Common myeloid progenitor, CD34-positive (primary cell): ENCODE data around the gene EDA.

Experiments used
- CTCF ChIA-PET: fragments of 350-600 bp; sonication (Branson Sonifier 250); formaldehyde crosslinking; loops from one replicate; lab custom pipeline; 2021; ENCODE audit warnings: antibody characterized with exemption; lab: Charles Lee
- POLR2A ChIA-PET: fragments of 350-600 bp; sonication (Branson Sonifier 250); formaldehyde crosslinking; loops from one replicate; lab custom pipeline; 2021; ENCODE audit warnings: antibody characterized with exemption; lab: Charles Lee
- DNase-seq, 3 donors: peaks; one replicate each; pipeline versions ENCODE4 v3.0.0 to v3.0.0-alpha.2; 2013
- H3K27ac ChIP-seq, 2 experiments: 1 replicate in 1 of 2; 2 replicates in 1 of 2; pipeline ENCODE4 v1.7.0; 2013; ENCODE audit warnings: inconsistent platforms in 2 of 2, low read length in 2 of 2, mild to moderate bottlenecking in 2 of 2, low read depth in 1 of 2, moderate library complexity in 1 of 2; ENCODE audit not compliant: severe bottlenecking in 2 of 2, insufficient read depth in 1 of 2, poor library complexity in 1 of 2
- H3K27me3 ChIP-seq, 5 experiments: replicated peaks in 2 of 5; 1 replicate in 3 of 5; 2 replicates in 2 of 5; pipeline versions ENCODE4 v1.6.1 to v1.7.0; 2013; ENCODE audit warnings: low read length in 4 of 5, mild to moderate bottlenecking in 2 of 5, moderate library complexity in 2 of 5, inconsistent platforms in 1 of 5; ENCODE audit not compliant: insufficient read depth in 5 of 5, control insufficient read depth in 4 of 5
- H3K36me3 ChIP-seq, 4 experiments: 1 replicate in 2 of 4; 2 replicates in 2 of 4; pipeline versions ENCODE4 v1.6.1 to v1.7.0; 2013; ENCODE audit warnings: low read length in 3 of 4, control low read depth in 1 of 4, mild to moderate bottlenecking in 1 of 4; ENCODE audit not compliant: control insufficient read depth in 4 of 4, insufficient read depth in 4 of 4
- H3K4me1 ChIP-seq, 4 experiments: 1 replicate in 3 of 4; 2 replicates in 1 of 4; pipeline versions ENCODE4 v1.6.1 to v1.7.1; 2013; ENCODE audit warnings: low read length in 3 of 4, mild to moderate bottlenecking in 3 of 4, control low read depth in 1 of 4, inconsistent platforms in 1 of 4, moderate library complexity in 1 of 4; ENCODE audit not compliant: control insufficient read depth in 4 of 4, insufficient read depth in 4 of 4; ENCODE audit errors: control extremely low read depth in 1 of 4
- H3K4me3 ChIP-seq, 7 experiments: 1 replicate in 4 of 7; 2 replicates in 3 of 7; pipeline versions ENCODE4 v1.5.1 to v1.7.0; 2013; ENCODE audit warnings: mild to moderate bottlenecking in 7 of 7, low read length in 6 of 7, moderate library complexity in 6 of 7, inconsistent platforms in 2 of 7, low read depth in 2 of 7, control low read depth in 1 of 7; ENCODE audit not compliant: insufficient read depth in 4 of 7, control insufficient read depth in 1 of 7; ENCODE audit errors: extremely low read depth in 1 of 7
- H3K9me3 ChIP-seq, 5 experiments: 1 replicate in 4 of 5; 2 replicates in 1 of 5; pipeline versions ENCODE4 v1.6.1 to v1.7.1; 2013; ENCODE audit warnings: low read length in 4 of 5, mild to moderate bottlenecking in 2 of 5, inconsistent platforms in 1 of 5, low read depth in 1 of 5, moderate library complexity in 1 of 5; ENCODE audit not compliant: control insufficient read depth in 4 of 5, insufficient read depth in 2 of 5; ENCODE audit errors: control extremely low read depth in 1 of 5
- WGBS: methylation state at CpG from one replicate; pipeline ENCODE4 v1.1.5; 2013; ENCODE audit not compliant: insufficient coverage; 5-methylcytosine and 5-hydroxymethylcytosine counted together

The EDA gene

DNA sequence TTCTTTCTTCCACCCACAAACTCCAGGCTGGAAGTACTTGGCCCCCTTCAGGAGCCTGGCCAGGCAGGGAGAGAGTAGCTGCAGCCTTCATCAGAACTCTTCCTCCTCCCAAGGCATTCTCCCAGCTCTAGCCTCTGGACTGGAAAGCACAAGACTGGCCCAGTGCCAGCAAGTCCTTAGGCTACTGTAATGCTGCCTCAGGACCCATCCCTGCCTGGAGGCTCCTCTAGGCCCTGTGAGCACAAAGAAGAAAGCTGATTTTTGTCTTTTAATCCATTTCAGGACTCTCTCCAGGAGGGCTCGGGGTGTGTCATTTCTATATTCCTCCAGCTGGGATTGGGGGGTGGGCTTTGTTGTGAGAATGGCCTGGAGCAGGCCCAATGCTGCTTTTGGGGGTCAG, 423.0 kb downstream of the EDA start:
- Histone ChIP-seq H3K4me3 (no peak overlapping the region), H3K36me3 (no peaks in the 10 kb centered on the region), H3K9me3 (no peaks in the 10 kb centered on the region), H3K27me3 (peaks cover 0 to 4% (median 0%) of the 10 kb centered on the region in 5 experiments), H3K27ac (no peak overlapping the region), H3K4me1 (no peaks in the 10 kb centered on the region)
- 100% methylated on average over 1 of the region's 1 CpG for WGBS
- ChIA-PET POLR2A (no interaction called here), CTCF (no interaction called here)
- DNase-seq = no peak

DNA sequence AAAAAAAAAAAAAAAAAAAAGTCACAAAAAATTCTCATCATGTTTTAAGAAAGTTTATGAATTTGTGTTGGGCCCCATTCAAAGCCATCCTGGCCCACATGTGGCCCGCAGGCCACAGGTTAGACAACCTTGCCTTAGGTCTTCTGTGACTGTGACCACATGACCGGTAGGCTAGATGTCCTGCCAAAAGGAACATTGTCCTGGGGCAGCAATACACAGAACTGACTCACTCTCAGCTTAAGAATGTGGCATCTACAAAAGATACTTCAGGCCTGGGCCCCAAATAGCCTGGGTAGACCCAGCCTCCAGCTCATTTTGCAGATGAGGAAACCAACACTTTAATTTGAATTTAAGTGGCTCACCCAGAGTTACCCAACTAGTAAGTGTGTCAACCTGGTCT, 423.8 kb downstream of the EDA start:
- DNase-seq = no peak
- Histone ChIP-seq H3K36me3 (no peaks in the 10 kb centered on the region), H3K4me3 (no peak overlapping the region), H3K27me3 (peaks cover 0 to 8% (median 0%) of the 10 kb centered on the region in 5 experiments), H3K27ac (no peak overlapping the region), H3K4me1 (no peaks in the 10 kb centered on the region), H3K9me3 (no peaks in the 10 kb centered on the region)
- POLR2A ChIA-PET = no interaction called here
- CTCF ChIA-PET = no interaction called here
- 100% methylated on average over 2 of the region's 2 CpGs for WGBS

GRCh38 chrX:70041993-70042392, 426.1 kb downstream of the EDA start:
- WGBS = 82% methylated on average over 6 of the region's 6 CpGs
- Histone ChIP-seq H3K27ac (no peak overlapping the region), H3K4me1 (no peaks in the 10 kb centered on the region), H3K36me3 (no peaks in the 10 kb centered on the region), H3K4me3 (no peak overlapping the region), H3K9me3 (no peaks in the 10 kb centered on the region), H3K27me3 (peaks cover 0 to 8% (median 0%) of the 10 kb centered on the region in 5 experiments)
- POLR2A ChIA-PET = no interaction called here
- DNase-seq = no peak
- CTCF ChIA-PET = interaction anchor here (0.6 kb wide), 1 partner anchor 554 kb away, joined by 5 read pairs; no protein-coding TSS in a partner anchor

DNA sequence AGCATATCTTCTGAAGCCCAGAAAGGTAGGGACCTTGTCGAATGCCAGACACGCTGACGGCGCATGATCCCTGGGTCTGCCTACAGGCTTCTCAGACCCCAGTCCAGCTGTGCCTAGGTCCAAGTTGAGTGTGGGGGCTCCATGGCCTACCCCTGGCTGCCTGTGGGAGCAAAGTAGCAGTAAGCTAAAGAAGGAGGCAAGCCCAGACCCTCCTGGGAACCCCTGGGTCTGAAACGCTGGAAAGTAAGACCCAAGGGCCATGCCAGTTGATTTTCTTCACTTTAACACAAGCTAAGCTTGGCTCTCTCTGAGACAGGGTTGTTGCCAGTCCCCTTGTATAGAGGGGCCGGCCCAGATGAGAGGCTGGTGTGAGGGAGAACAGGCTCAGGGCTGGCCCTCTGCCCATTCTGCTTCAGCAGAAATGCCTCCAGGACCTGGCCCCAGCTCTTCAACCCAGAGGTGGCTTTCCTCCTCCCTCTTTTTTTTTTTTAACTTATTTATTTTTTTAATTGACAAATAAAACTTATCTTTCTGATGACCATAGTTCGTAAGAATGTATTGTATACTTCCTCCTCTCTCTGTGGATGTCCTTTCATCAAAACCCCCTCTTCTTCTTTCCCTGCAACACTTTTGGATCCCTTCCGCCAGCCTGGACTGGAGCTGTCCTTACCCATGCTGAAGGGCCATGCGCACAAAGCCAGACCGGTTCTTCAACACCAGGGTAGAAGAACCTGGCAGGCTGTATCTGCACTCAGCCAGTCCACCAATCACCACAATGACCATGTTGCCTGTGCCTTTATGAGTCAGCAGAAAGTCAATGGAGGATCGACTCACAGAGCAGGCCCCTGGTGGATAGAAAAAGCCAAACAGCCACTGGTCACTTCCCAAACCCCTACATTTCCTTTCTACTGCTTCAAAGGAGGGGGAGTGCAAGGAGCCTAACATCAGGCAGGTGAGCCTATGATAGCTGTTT, 426.8 kb downstream of the EDA start:
- peaks cover 0 to 8% (median 0%) of the 10 kb centered on the region in 5 experiments for H3K27me3 ChIP-seq
- CTCF ChIA-PET = interaction anchor here (0.6 kb wide), 1 partner anchor 555 kb away, joined by 5 read pairs; no protein-coding TSS in a partner anchor
- 96% methylated on average over 8 of the region's 11 CpGs for WGBS
- DNase-seq = no peak
- H3K9me3 ChIP-seq = no peaks in the 10 kb centered on the region
- POLR2A ChIA-PET = no interaction called here
- H3K4me1 ChIP-seq = no peaks in the 10 kb centered on the region
- no peaks in the 10 kb centered on the region for H3K36me3 ChIP-seq
- H3K4me3 ChIP-seq = no peak overlapping the region
- no peak overlapping the region for H3K27ac ChIP-seq

DNA sequence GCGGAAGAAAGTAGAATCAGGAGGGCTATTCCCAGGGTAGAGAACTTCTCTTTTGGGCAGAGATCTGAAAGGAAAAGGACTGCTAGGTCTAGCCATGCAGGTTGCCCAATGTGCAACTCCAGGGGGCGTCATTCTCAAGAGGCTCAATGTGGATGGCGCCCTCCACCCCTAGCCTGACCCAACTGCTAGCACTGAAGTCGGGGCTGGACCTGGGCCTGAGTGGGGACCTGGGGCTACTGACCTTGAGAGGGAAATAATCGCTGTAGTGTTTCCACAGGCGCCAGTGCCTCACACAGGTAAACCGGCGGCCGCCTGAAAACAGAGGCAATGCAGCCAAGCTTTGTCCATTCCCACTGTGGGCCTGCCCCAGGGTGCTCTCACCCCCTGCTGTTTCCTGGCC, 427.8 kb downstream of the EDA start:
- no peaks in the 10 kb centered on the region for H3K4me1 ChIP-seq
- POLR2A ChIA-PET = no interaction called here
- no peak for DNase-seq
- no peak overlapping the region for H3K27ac ChIP-seq
- H3K4me3 ChIP-seq = no peak overlapping the region
- H3K27me3 ChIP-seq = peaks cover 0 to 8% (median 0%) of the 10 kb centered on the region in 5 experiments
- no peaks in the 10 kb centered on the region for H3K36me3 ChIP-seq
- CTCF ChIA-PET = no interaction called here
- WGBS = 92% methylated on average over 8 of the region's 9 CpGs
- H3K9me3 ChIP-seq = no peaks in the 10 kb centered on the region

GRCh38 chrX:70044541-70045245, 428.8 kb downstream of the EDA start:
- no peak overlapping the region for H3K4me3 ChIP-seq
- WGBS = 92% methylated on average over 4 of the region's 4 CpGs
- ChIA-PET CTCF (no interaction called here), POLR2A (no interaction called here)
- no peak for DNase-seq
- no peak overlapping the region for H3K27ac ChIP-seq
- H3K4me1 ChIP-seq = no peaks in the 10 kb centered on the region
- H3K27me3 ChIP-seq = peaks cover 0 to 8% (median 0%) of the 10 kb centered on the region in 5 experiments
- no peaks in the 10 kb centered on the region for H3K9me3 ChIP-seq
- H3K36me3 ChIP-seq = no peaks in the 10 kb centered on the region

GRCh38 chrX:70046978-70047377, 431.1 kb downstream of the EDA start:
- ChIA-PET CTCF (no interaction called here), POLR2A (no interaction called here)
- peaks cover 0 to 8% (median 0%) of the 10 kb centered on the region in 5 experiments for H3K27me3 ChIP-seq
- H3K9me3 ChIP-seq = no peaks in the 10 kb centered on the region
- no peaks in the 10 kb centered on the region for H3K36me3 ChIP-seq
- H3K4me3 ChIP-seq = no peak overlapping the region
- no peak for DNase-seq
- no peaks in the 10 kb centered on the region for H3K4me1 ChIP-seq
- H3K27ac ChIP-seq = no peak overlapping the region
